IPS-18c (cell line): ENCODE measurements around the gene ACSS2.

Experiments used
- H3K4me3 ChIP-seq: 2 replicates; pipeline ENCODE4 v1.7.0; 2013; ENCODE audit warnings: low read depth, mild to moderate bottlenecking, low read length, moderate library complexity; ENCODE audit not compliant: insufficient read depth
- H3K9me3 ChIP-seq: one replicate; pipeline ENCODE4 v1.6.1; 2013; ENCODE audit warnings: mild to moderate bottlenecking, low read length, moderate library complexity; ENCODE audit not compliant: control insufficient read depth, insufficient read depth

ACSS2 gene, protein sequence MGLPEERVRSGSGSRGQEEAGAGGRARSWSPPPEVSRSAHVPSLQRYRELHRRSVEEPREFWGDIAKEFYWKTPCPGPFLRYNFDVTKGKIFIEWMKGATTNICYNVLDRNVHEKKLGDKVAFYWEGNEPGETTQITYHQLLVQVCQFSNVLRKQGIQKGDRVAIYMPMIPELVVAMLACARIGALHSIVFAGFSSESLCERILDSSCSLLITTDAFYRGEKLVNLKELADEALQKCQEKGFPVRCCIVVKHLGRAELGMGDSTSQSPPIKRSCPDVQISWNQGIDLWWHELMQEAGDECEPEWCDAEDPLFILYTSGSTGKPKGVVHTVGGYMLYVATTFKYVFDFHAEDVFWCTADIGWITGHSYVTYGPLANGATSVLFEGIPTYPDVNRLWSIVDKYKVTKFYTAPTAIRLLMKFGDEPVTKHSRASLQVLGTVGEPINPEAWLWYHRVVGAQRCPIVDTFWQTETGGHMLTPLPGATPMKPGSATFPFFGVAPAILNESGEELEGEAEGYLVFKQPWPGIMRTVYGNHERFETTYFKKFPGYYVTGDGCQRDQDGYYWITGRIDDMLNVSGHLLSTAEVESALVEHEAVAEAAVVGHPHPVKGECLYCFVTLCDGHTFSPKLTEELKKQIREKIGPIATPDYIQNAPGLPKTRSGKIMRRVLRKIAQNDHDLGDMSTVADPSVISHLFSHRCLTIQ

DNA sequence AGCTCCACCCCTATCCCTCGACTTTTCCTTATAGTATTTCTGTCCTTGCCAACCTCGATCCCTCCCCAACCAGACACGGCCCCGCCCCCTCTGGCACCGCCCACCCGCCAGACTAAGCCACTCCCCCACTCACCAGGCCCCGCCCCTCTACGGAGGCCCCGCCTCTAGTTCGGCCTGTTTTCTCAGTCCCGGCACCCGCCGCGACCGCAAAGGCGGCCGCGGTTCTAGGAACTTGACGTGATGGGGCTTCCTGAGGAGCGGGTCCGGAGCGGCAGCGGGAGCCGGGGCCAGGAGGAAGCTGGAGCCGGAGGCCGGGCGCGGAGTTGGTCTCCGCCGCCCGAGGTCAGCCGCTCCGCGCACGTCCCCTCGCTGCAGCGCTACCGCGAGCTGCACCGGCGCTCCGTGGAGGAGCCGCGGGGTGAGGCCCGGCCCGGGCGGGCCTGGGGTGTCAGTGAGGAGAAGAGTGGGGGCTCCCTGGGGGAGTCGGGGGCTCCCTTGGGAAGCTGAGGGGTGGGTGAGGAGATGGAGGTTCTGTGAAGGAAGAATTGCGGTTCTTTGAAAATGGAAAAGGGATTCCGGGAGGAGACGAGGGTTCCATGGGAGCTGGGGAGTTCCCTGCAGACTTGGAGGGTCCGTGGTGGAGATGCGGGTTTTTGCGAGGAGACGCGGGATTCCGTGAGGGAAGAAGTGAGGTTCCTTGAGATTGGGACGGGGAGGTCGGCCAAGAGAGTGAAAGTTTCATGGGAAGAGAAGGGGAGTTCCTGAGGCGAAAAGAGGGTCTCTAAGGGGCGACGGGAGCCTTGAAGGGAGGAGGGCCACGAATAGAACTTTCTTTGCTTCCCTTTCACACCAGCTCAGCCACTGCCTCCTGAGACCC is at the start of gene ACSS2:
ACSS2 (plus strand) TSS at position 207 of the 877 bp plus-strand sequence; CDS start at position 241, 34 bp downstream.
- no peaks in the 10 kb centered on the region for H3K9me3 ChIP-seq
- peak within 1 kb of the TSS; percentile 90 for H3K4me3 ChIP-seq

DNA sequence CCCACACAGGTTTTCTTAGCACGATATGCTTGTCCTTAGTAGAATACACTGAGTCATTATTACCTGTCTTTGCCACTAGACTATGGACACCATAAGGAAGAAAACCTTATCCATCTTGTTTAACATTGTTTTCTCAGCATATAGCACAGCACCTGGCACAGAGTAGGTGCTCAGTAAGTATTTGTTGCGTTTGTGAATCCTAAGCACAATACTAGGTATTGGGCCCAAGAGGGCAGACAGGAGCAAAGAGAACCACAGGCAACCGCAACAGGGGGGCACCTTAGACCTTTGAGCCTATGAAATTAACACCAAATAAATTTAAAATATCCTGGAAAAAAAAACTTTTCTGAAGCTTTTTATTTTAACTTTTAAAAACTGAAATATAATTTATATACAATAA is 47.2 kb upstream of the ACSS2 start:
- Histone ChIP-seq H3K4me3 (no peak overlapping the region), H3K9me3 (no peaks in the 10 kb centered on the region)

DNA sequence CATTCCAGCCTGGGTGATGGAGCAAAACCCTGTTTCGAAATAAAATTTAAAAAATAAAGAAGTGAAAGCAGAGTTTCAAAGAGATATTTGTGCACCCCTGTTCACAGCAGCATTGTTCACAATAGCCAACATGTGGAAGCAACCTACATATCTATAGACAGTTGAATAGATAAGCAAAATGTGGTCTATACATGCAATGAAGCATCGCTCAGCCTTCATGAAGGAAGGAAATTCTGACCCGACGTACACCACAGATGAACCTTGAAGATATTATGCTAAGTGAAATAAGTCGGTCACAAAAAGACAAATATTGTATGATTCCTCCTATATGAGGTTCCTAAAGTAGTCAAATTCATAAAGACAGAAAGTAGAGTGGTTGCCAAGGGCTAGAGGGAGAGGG is 44.5 kb upstream of the ACSS2 start:
- Histone ChIP-seq H3K9me3 (no peaks in the 10 kb centered on the region), H3K4me3 (no peak overlapping the region)

DNA sequence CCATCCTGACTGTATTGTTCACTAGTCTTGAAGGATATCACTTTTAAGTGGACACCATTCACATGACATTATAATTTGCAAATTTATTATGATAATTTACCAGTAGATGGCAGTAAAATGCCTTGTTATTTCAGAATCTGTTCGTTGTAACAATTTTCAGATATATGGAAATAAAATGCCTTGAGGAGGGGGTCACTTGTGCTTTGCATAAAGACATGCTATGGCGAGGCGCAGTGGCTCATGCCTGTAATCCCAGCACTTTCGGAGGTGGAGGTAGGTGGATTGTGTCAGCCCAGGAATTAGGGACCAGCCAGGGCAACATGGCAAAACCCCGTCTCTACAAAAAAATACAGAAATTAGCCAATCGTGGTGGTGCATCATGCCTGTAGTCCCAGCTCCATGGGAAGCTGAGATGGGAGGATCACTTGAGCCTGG is 41.9 kb upstream of the ACSS2 start:
- Histone ChIP-seq H3K4me3 (no peak overlapping the region), H3K9me3 (no peaks in the 10 kb centered on the region)

DNA sequence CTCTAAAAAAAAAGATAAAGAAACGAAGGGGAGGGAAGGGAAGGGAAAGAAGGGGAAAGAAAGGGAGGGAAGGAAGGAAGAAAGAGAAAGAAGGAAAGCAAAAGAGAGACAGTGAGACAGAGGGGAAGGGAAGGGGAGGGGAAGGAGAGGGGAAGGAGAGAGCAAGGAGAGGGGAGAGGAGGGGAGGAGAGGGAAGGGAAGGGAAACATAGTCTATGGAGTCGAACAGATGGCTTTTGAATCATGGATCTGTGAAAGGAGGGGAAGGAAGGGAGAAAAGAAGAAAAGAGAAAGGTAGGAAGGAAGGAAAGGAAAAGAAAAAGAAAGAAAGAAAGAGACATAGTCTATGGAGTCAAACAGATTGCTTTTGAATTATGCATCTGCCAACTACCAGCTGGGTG is 34.3 kb upstream of the ACSS2 start:
- H3K9me3 ChIP-seq, result no peaks in the 10 kb centered on the region
- H3K4me3 ChIP-seq, result no peak overlapping the region

DNA sequence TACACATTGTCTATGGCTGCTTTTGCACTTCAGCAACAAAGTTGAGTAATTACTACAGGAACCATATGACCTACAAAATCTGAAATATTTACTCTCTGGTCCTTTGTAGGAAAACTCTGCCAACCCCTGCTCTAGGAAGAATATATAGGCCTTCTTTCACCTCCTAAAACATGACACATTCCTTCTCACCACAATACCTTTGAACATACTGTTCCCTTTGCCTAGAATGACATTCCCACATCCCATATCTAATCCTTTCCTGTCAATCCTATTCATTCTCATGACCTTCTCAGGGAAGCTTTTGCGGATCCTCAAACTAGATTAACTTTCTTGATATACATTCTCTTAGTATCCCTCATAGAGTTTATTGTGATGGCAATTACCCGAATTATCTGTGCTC is 33.0 kb upstream of the ACSS2 start:
- H3K9me3 ChIP-seq, result no peaks in the 10 kb centered on the region
- H3K4me3 ChIP-seq, result no peak overlapping the region

DNA sequence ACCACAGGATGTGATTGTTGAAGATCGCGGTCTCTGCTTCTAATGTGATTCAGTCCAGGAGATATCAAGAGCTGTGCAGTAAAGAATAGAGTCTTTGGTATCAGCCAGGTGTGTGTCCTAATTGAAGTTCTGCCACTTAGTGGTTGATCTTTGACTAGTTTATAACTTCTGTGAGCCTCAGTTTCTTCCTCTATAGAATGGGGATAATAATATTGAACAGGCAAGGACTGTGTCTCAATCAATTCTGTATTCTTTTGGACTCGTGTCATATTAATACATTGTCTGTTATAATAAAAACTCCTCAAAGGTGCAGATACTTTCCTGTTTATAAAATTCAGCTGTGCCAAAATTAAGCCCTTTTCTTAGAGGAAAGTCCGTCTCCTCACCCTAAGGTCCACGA is 27.8 kb upstream of the ACSS2 start:
- H3K4me3 ChIP-seq, result no peak overlapping the region
- no peaks in the 10 kb centered on the region for H3K9me3 ChIP-seq

DNA sequence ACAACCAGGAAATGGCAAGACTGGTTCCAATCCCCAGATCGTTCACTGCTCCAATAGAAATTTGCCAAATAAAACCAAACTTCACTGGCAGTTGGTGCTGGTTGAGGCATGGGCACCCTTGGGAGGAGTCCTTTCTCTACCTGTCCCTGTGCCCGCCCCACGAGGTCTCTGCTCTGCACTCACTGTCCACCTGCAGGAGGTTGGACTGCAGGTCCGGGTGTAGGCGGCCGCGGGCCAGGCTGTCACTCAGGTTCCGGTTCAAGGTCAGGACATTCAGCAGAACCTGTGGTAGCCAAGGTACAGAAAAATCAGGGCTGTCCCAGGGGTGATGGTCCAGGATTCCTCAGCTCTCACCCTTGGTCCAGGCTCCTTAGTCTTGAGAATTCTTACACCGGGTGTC is 26.6 kb upstream of the ACSS2 start:
- no peak overlapping the region for H3K4me3 ChIP-seq
- no peaks in the 10 kb centered on the region for H3K9me3 ChIP-seq

DNA sequence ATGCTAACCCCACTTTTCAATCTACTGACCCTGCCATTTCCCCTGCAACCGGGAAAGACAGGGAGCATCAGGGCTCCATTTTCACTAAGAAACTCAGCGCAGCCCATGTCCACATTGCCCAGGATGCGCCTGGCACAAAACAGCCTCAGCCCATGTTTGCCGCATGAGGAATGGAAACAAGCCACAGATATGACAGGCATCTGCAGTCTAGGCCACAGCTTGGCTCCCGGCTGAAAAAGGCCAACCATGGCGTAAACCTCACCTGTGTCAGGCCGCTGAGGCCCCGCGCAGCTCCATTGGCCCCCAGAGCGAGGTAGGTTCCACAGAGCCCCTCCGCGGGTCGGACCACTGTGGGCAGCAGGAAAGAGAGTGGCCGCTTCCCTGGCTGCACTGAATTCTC is 25.4 kb upstream of the ACSS2 start:
- Histone ChIP-seq H3K9me3 (no peaks in the 10 kb centered on the region), H3K4me3 (no peak overlapping the region)

DNA sequence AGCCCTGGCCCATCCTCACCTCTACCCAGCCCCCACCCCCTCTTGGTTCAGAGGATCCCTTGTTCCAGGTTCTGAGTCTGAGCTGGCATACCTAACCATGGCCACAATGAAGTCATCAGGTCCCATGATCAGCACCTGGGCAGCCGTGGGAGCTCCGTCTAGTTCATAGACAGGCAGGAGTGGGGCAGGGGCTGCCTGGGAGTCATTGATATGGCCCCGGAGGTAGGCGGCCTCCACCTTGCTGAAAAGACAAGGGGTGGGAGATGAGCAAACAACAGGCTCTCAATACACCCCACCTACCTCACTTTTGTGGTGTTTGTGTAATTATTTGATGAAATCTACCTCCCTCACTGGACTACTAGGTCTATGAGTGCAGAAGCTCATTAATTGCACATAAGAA is 24.1 kb upstream of the ACSS2 start:
- Histone ChIP-seq H3K4me3 (no peak overlapping the region), H3K9me3 (no peaks in the 10 kb centered on the region)

DNA sequence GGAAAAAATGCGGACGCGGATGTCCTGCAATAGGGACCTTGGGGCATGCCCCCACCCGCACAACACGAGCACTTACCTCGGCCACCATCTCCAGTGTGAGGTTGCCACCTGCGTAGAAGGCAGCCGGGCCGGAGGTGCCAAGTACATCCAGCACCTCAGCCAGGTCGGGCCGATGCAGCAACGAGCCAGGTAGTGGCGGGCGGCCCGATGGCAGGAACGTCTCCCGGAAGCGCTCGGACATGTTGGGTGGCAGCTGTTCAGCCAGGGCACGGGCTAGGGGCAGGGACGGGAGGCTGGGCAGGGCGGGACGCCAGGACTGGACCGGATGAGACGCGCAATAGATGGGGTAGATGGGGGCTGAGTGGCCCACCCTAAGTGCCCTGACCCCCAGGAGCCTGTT is 17.0 kb upstream of the ACSS2 start:
- no peaks in the 10 kb centered on the region for H3K9me3 ChIP-seq

DNA sequence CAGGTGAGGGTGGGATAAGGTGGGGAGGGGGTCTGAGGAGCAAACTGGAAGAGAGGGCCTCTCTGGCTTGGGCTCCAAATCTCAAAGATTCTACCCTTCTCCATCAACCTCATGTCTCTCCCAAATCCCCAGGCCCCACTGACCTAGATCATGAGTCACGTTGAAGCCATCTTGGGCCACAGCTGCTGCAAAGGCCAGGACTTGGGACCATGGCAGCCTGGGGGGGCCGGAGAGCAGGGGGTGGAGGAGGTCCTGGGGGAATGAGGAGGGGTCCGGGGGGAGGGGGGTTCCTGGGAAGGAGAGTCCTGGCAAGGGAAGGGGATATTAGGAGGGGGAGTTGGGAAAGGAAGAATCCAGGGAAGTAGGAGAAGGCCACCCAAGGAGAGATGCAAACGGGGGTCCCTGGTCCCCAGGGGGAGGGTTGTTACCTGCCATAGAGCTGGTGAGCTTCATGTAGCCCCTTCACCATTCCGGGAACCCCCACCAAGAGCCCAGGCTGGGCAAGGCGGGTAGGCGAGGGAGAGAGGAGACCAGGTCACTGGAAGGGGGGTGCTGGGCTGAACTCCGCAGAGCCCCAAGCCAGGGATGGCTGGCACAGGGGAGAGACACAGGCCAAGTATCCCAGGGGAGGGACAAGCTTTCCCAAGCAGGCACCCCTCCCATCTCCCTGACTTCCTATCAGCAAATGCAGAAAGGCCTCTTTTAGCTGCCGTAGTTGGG is 16.4 kb upstream of the ACSS2 start:
- no peak overlapping the region for H3K4me3 ChIP-seq

More for the DNA sequence above, 17.0 kb upstream of the ACSS2 start:
- H3K4me3 ChIP-seq, result no peak overlapping the region

DNA sequence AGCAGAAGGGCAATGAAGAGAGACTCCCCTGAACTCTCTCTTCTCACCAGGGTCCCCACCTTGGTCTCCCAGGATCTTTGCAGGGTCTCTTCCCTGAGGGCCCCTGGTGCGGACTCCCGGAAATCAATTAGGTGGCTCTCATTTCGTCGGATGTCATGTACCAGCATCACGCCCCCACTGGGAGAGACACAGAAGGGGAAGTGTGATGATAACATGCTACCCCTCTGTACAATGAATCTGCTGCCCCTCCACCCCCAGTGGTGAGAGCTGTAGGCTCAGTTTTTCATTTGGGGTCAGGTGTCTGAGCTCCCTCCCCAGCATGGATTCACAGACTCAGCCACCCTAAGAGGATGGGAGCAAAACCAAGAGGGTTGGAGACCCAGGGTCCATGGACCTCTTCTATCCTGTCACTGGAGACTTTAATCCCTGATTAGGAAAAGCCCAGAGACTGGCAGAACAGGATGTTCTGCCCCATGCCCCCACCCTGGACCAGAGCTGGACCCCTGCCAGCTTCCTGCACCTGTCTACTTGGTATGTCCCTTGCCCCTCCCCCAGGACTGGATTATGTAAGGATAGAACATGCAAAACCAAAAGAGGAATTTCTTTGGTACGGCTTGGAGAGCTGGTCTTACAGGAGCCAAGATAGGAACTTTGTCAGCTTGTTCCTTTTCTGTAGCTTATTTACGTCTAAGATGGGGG is 14.9 kb upstream of the ACSS2 start:
- Histone ChIP-seq H3K4me3 (no peak overlapping the region), H3K9me3 (no peaks in the 10 kb centered on the region)

More for the DNA sequence above, 16.4 kb upstream of the ACSS2 start:
- H3K9me3 ChIP-seq, result no peaks in the 10 kb centered on the region

DNA sequence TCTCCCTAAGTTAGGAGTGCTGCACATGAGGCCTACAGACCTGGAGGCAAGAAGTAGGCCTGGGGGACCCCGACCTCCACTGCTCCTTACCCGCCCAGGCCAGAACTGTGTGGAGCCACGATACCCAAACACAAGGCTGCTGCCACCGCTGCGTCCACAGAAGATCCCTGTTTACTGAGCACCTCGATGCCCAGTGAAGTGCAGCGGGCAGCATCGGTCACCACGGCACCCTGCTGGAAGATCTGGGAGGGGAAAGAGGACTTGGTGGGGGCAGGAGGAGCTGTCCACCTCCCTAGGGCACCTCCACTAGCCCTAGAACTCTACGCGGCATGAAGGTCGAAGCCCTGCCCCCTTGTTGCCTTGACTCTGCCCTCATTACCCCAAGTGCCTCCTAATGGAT is 13.7 kb upstream of the ACSS2 start:
- Histone ChIP-seq H3K4me3 (no peak overlapping the region), H3K9me3 (no peaks in the 10 kb centered on the region)

DNA sequence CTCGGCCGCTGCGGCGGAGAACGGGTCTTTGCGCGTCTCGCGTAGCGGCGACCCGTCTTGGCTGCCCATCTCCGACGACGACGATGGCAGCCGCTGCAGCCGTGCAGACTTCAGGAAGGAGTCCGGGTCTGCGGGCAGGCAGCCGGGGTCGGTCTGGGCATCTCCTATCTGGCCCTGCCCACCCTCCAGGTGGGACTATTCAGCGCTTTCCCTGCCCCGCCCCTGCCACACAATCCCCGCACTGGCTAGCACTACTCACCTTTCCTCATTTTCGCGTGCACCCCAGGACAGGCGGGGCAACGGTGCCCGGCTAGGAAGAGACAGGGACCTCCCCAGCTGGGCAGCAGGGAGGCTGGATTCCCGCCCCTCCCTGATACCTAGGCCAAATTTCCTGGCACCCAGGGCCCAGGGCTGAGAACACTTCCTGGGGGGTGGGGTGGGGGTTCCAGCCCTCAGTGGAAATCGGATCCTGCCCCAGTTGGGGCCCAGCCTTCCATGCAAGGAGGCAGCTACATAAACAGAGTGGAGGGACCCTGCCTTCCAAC is 12.9 kb upstream of the ACSS2 start:
- Histone ChIP-seq H3K4me3 (peak overlapping the region; percentile 28; the same call in 1 of the 2 replicates), H3K9me3 (no peaks in the 10 kb centered on the region)

DNA sequence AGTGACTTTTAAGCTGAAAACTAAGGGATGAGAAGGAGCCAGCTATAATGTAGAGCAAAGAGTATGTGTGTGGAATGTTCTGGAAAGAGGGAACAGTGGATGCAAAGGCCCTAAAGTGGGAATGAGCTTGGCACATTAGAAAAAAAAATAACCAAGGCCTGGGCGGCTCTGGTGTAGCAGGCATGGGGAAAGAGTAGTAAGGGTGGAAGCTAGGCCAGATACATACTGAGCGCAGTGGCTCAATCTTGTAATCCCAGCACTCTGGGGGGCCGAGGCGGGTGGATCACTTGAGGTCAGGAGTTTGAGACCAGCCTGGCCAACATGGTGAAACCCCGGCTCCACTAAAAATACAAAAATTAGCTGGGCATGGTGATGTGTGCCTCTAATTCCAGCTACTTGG is 12.2 kb upstream of the ACSS2 start:
- Histone ChIP-seq H3K4me3 (no peak overlapping the region), H3K9me3 (no peaks in the 10 kb centered on the region)
